H1 (cell line): Measurements from ENCODE around the gene CPNE8. TPM values are rescaled to one million over a fixed set of nuclear protein-coding genes. Genes with fewer than 3 reads are reported as not detected.

Experiments used
- CBX8 ChIP-seq: fragments of 300-800, 300-1000 bp; sonication (generic); IDR thresholded peaks from 2 replicates; pipeline ENCODE4 v1.7.1; 2016; ENCODE audit warnings: low read depth, low read length, borderline replicate concordance
- CHD2 ChIP-seq: IDR thresholded peaks from 2 replicates; pipeline ENCODE4 v1.6.1; 2012; ENCODE audit warnings: low read length, improper control_type of control experiment
- HDAC6 ChIP-seq: IDR thresholded peaks from one replicate; pipeline ENCODE4 v1.7.1; 2012; ENCODE audit warnings: low read depth, mild to moderate bottlenecking, inconsistent platforms, low read length, moderate library complexity
- POLR2A ChIP-seq, 2 experiments: IDR thresholded peaks; 1 replicate in 1 of 2; 2 replicates in 1 of 2; pipeline ENCODE4 v1.6.1; 2011; ENCODE audit warnings: low read depth in 2 of 2, low read length in 2 of 2, mild to moderate bottlenecking in 2 of 2; ENCODE audit errors: control extremely low read depth in 1 of 2
- RFX5 ChIP-seq: IDR thresholded peaks from 2 replicates; pipeline ENCODE4 v1.6.1; 2011; ENCODE audit warnings: low read depth, low read length, improper control_type of control experiment, borderline replicate concordance
- TAF7 ChIP-seq: optimal IDR thresholded peaks from 2 replicates; pipeline ENCODE3; 2011; ENCODE audit warnings: low read depth, mild to moderate bottlenecking, inconsistent platforms, low read length, moderate library complexity, borderline replicate concordance
- TEAD4 ChIP-seq: IDR thresholded peaks from 2 replicates; pipeline ENCODE4 v1.6.1; 2012; ENCODE audit warnings: low read depth, low read length, inconsistent platforms, mixed read lengths
- polyA plus RNA-seq, 7 experiments: library from polyadenylated mRNA; depleted of rRNA in 3 of 7; stranded (reverse) in 5 of 7; unstranded in 2 of 7; fragments of >200 nt in 5 of 7; fragments of 200-250 nt in 2 of 7; gene quantifications; 1 replicate in 5 of 7; 2 replicates in 1 of 7; 4 replicates in 1 of 7; pipeline versions ENCODE4 v1.2.1 to v1.2.3, GENCODE V29; 2011 to 2013; ENCODE audit warnings: missing spikeins in 2 of 7, mixed read lengths in 2 of 7
- total RNA-seq: library from RNA; stranded (reverse); fragmentation: NEBNext Ultra II Directional; extraction: Animal tissue kit (Norgen Biotek cat#: 25700); gene quantifications from 2 replicates; pipeline ENCODE4 v1.2.1, GENCODE V29; 2021

CPNE8 gene
- total and polyA plus RNA-seq, 2 of the 8 experiments (the other 6 are each of a cell fraction or from before 2014, with no cell fraction given) = 2.5 to 6.8 TPM

GRCh38 chr12:38669081-38669480 lies 236.3 kb downstream of the CPNE8 start (continued):
- TF ChIP-seq CBX8 (no peak), CHD2 (no peak), POLR2A (IDR thresholded peaks at IDR 0.05; ENCODE audit: control extremely low read depth in 1 of 2, low read depth in 2 of 2, low read length in 2 of 2) (no peak), RFX5 (no peak), HDAC6 (no peak), TEAD4 (no peak), TAF7 (no peak)
- TF ChIP-seq, all 59 proteins: peak for 0
